G401.6 (cell line): ENCODE results near the gene PDSS2.
"Not testable (repeated sequence)": the region's sequence is repeated elsewhere in the genome, so short reads cannot be mapped to it uniquely, and the experiment has no call there.

ENCODE experiments used
- FAIRE-seq: peaks from 2 replicates; lab custom pipeline; 2012; peaks lifted over from hg19 to GRCh38; lab: Jason Lieb, UNC

The PDSS2 gene

GRCh38 chr6:107459283-107460082, at the start of gene PDSS2:
Gene PDSS2 (minus strand): TSS chr6:107459564. CDS start chr6:107459285, 279 bp downstream.
- FAIRE-seq: peak; percentile 95

GRCh38 chr6:107506145-107506544, 46.8 kb upstream of the PDSS2 start:
- no peak for FAIRE-seq

DNA sequence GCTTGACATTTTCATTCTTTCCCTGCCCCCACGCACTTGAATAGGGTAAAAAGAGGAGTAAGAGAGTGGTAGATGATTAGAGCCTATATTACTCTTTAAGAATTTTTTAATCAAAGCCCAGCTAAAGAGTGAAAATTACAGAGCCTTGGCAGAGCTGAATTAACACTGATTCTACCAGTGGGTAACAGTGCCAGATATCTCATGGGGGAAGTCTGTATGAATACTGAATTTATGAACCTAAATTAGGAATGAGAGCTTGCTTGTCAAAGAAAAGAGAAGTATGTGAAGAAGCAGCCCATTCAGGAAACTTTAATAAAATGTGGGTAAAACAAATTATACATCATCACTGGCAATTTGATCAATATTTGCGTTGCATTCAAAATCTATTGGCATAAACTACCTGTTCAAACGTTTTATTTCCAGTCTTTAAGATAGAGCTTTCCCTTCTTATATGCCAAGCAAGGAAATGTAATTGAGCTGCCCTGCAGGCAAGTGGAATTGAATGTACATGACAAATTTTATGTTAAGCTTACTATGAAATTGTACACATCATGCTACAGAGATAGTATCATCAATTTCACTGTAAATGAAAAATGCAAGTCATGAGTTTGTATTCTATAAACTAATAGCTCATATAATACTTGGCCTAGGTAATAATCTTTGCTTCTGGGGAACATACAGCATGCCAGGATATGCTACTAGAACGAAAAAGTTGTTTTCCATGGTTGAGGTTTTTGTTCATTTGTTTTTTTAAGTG, 45.1 kb upstream of the PDSS2 start:
- FAIRE-seq: no peak

DNA sequence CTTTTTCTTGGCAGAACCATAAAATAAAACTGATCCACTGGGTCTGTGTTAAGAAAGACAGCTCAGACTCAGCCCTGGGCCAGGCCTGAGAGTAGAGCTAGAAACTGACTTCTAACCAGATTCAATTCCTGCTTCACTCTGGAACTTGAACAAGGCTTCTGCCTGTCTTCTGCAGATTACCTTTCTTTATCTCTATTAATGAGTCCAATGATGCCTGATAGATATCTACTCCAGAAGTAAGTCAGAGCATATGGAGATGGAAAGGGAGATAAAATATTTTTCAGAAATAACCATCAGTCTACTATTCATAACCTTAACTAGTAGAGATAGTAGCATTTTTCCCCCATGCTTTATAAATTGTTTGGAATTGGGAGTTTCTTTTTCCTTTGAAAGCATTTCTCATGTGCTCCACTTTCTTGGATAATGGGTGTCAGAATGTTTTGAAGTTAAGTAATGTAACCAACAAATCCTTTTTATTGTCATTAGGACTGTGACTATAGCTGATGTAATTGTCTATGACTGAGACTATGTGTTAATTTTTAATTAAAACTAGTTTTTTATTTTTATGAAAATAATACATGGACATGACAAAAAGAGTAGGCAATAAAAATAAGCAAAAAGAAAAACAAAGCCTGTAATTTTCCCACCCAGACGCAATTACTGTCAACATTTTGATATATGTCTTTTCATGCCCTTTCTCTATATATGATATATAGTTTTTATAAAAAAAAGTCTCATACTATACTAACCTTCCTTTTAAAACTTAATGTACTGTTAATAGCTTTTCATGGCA, 37.7 kb upstream of the PDSS2 start:
- no peak for FAIRE-seq

DNA sequence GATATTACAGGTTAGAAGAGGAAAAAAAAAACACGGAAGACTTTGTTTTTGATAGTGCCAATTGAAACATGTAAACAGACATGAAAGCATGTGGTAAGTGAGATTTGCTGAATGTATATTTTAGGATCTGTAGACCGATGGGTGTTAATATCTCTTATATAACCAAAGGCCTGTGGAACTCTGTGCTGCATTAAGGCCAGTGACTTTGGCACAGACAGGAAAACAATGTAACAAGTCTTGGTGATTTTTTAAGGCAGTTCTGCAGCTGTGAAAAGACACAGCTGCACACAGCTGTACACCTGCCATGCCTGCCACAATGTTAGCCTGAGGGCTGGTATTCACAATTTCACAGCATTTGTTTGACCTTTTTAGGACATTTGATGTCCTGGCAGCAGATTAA, 36.6 kb upstream of the PDSS2 start:
- FAIRE-seq: no peak

DNA sequence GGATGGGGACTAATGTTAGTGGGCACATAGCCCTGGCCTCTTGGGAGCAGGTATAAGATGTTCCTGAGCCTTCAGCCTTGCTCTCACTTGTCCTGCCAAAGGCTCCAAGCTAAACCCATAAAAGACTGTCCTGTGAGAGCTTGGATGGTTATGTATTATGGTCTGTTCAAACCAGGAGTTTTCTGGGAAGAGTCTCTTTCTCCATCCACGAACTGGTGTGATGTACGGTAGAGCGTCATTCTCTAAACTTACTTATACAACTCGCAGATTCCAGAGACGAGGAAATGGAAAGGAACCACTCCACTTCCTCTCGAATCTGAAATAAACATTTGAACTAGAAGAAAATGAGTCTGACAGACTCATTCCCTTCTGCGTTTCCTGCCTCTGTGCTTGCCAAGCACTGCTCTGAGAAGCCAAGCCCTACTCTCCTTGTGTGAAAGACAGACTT, 35.9 kb upstream of the PDSS2 start:
- peak; percentile 82 for FAIRE-seq

DNA sequence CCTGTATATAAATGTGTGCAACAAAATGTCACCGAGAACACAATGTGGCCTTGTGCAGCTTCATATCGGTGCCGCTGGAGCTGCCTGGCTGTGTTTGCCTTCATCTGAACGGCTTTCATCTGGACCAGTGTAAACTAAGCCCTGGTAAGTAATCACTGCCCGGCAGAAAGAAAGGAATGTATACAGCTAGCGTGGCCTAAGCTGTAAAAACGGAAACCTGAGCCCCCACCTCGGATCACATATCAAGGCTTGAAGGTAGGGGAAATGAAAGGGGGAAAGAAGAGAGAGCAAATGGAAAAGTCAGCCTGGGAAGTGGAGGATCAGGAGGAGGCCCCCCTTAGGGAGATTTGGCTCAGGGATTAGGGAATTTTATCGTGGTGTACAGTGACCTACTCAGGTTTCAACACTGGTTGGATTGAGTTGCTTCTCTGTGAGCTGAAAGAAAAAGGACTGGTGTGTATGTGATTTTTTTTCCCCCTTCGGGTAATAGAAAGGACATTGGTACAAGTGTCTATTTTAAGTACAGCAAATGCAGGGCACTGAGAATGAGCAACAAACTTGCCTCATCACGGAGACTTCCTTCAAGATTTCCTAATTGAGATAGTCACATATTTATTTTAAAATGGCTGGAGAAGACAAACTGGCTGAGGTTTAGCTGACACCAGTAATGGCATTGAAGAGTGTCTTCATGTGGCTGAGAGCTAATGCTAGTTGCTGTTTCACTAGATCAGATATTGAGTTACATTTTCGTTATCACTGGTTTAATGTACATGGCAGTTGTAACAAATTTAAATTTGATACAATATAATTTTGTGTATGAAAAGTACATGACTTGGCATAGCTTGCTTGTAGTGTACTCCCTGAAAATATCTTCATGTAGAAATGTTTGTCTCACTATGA, 34.0 kb upstream of the PDSS2 start:
- FAIRE-seq: no peak

GRCh38 chr6:107491760-107492660, 32.6 kb upstream of the PDSS2 start:
- FAIRE-seq: no peak

GRCh38 chr6:107491138-107491609, 31.8 kb upstream of the PDSS2 start:
- no peak for FAIRE-seq

DNA sequence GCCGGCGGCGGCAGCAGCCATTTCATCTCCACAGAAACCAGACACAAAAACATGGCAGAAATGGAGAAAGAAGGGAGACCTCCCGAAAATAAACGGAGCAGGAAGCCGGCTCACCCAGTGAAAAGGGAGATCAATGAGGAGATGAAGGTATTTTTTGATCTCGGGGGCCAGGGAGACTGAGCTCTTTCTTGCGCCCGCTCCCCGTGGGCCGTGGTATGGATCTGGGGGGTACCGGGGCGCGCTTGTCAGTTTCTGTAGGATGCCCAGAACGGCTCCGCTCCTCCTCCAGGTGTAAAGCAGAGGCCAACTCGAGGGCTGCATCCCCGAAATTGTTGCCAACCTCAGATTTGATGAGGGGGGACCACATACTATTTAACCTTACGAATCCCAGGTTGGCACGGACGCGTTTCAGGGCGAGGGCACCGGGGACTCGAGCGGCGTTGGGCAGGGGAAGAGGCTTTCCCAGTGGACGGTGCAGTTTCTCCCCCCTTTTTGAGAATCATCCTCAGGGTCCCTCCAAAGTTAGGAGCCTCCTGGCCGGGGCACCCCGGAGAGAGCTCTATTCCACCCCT, 31.3 kb upstream of the PDSS2 start:
- no peak for FAIRE-seq

DNA sequence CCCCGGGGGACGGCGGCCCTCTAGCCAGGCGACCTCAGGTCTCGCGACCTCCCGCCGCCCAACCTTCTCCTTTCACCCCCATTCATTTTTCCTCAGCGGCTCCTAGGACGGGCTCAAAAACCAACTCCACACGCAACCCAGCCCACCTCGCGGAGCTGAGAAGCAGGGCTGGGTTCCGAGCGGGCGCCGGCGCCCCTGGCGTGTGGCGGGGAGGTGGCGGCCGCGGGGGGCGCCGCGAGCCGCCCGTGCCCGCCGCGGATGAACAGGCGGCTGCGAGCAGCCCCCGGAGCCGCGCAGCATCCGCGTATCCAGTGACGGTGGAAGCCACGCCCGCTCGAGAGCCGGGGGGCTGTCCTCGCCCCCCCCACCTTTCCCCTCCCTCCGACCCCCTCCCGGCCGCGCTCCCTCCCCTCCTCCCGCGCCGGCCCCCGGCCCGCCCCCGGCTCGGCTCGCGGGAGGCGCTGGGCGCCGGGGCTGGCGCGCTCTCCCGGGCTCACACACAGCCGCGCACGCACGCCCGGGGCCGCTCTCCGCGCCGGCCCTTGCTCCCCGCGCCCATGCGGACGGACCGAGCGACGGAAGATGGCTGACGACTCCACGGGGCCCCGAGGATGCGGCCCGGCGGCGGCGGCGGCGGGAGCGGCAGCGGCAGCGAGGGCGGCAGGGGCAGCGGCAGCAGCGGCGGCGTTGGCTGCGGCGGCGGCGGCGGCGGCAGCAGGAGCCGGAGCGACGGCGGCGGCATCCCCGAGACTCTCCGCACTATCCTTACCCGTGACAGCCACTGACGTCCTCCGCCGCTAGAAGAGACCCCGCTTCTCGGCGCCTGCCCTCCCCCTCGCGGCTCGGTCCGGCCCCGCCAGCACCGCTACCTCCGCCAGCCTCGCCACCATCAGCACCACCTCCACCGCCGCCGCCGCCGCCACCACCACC, 30.5 kb upstream of the PDSS2 start, which contains the start of gene SOBP:
SOBP (plus strand) TSS at position 482 of the 930 bp plus-strand sequence. CDS start 500 bp downstream, outside the sequence.
- FAIRE-seq: no peak

GRCh38 chr6:107488875-107489635, 29.7 kb upstream of the PDSS2 start:
- FAIRE-seq: no peak

DNA sequence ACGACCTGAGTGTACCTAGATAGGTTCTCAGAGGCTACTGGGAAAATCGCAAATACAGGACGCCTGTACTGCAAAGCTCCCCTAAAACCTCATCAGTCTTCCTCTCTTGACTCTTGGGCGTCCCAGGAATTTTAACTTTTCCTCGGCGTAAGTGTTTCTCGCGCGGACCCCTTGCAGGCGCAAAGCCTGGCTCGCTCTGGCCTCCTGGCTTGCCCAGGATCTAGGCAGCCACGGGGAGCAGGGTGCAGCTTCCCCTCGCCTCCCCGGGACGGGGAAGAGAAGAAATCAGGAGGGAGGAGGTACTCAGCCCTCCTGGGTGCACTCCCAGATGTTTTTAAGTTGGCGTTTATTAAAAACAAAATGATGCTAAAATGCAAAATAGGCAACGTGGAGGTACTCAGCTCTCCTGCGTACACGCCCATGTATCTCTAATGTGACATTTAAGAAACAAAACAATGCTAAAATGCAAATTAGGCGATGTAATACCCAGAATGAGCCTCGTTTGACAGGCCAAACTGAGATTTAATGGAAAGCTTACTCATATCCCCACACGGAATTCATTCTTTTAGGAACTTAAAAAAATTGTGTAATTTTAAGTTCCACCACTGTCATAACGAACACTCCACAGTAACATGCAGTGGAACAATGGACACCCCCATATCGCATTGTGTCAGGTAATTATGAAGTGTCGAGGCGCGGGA, 29.0 kb upstream of the PDSS2 start:
- no peak for FAIRE-seq

- no peak for FAIRE-seq
Measured at GRCh38 chr6:107485157-107485556, 25.8 kb upstream of the PDSS2 start.

- FAIRE-seq: no peak
Measured at GRCh38 chr6:107479089-107479690, 19.8 kb upstream of the PDSS2 start.

DNA sequence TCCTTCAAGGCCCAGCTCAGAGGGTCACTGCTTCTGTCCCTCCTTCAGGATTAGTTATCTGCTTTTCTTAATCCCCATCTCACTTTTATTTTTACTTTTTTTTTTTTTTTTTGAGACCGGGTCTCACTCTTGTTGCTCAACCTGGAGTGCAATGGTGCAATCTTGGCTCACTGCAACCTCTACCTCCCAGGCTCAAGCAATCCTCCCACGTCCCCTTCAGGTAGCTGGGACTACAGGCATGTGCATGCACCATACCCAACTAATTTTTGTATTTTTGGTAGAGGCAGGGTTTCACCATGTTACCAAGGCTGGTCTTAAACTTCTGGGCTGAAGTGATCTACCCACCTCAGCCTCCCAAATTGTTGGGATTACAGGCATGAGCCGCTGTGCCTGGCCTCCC, 16.5 kb upstream of the PDSS2 start:
- not testable (repeated sequence) for FAIRE-seq

GRCh38 chr6:107475360-107475759, 16.0 kb upstream of the PDSS2 start:
- FAIRE-seq: not testable (repeated sequence)
